IPS-11a (cell line): ENCODE results near the gene TTC29.
"Not testable (repeated sequence)": the region's sequence is repeated elsewhere in the genome, so short reads cannot be mapped to it uniquely, and the experiment has no call there.

Source experiments
- H3K4me3 ChIP-seq: one replicate; pipeline ENCODE4 v1.5.1; 2013; ENCODE audit warnings: low read depth, low read length, control low read depth

The TTC29 gene

GRCh38 chr4:146857298-146857697 is 88.4 kb downstream of the TTC29 start:
- no peak overlapping the region for H3K4me3 ChIP-seq

- no peak overlapping the region for H3K4me3 ChIP-seq
Observed at GRCh38 chr4:146855761-146856160, 89.9 kb downstream of the TTC29 start.

- H3K4me3 ChIP-seq = no peak overlapping the region
Observed at GRCh38 chr4:146852360-146852759, 93.3 kb downstream of the TTC29 start.

GRCh38 chr4:146847345-146847744 is 98.3 kb downstream of the TTC29 start:
- H3K4me3 ChIP-seq = no peak overlapping the region

GRCh38 chr4:146846882-146847281 is 98.8 kb downstream of the TTC29 start:
- no peak overlapping the region for H3K4me3 ChIP-seq

GRCh38 chr4:146844761-146845160 is 100.9 kb downstream of the TTC29 start:
- H3K4me3 ChIP-seq = no peak overlapping the region

- H3K4me3 ChIP-seq = no peak overlapping the region
Observed at GRCh38 chr4:146842876-146843275, 102.8 kb downstream of the TTC29 start.

- no peak overlapping the region for H3K4me3 ChIP-seq
Observed at GRCh38 chr4:146840731-146841130, 104.9 kb downstream of the TTC29 start.

- H3K4me3 ChIP-seq = no peak overlapping the region
Observed at GRCh38 chr4:146835096-146835495, 110.6 kb downstream of the TTC29 start.

GRCh38 chr4:146834263-146835034 is 111.2 kb downstream of the TTC29 start:
- H3K4me3 ChIP-seq = no peak overlapping the region

- no peak overlapping the region for H3K4me3 ChIP-seq
Observed at GRCh38 chr4:146833530-146833929, 112.1 kb downstream of the TTC29 start.

- H3K4me3 ChIP-seq = not testable (repeated sequence)
Observed at GRCh38 chr4:146822980-146823379, 122.7 kb downstream of the TTC29 start.

GRCh38 chr4:146814750-146815149 is 130.9 kb downstream of the TTC29 start:
- no peak overlapping the region for H3K4me3 ChIP-seq

- H3K4me3 ChIP-seq = no peak overlapping the region
Observed at GRCh38 chr4:146795711-146796110, 150.0 kb downstream of the TTC29 start.

GRCh38 chr4:146793727-146794126 is 151.9 kb downstream of the TTC29 start:
- H3K4me3 ChIP-seq = no peak overlapping the region

- H3K4me3 ChIP-seq = no peak overlapping the region
Observed at GRCh38 chr4:146791439-146791838, 154.2 kb downstream of the TTC29 start.

- H3K4me3 ChIP-seq = no peak overlapping the region
Observed at GRCh38 chr4:146790515-146790914, 155.1 kb downstream of the TTC29 start.

- no peak overlapping the region for H3K4me3 ChIP-seq
Observed at GRCh38 chr4:146787731-146788130, 157.9 kb downstream of the TTC29 start.

GRCh38 chr4:146776691-146777090 is 169.0 kb downstream of the TTC29 start:
- no peak overlapping the region for H3K4me3 ChIP-seq

GRCh38 chr4:146763560-146763959 is 182.1 kb downstream of the TTC29 start:
- no peak overlapping the region for H3K4me3 ChIP-seq

GRCh38 chr4:146762016-146762415 is 183.6 kb downstream of the TTC29 start:
- no peak overlapping the region for H3K4me3 ChIP-seq

- H3K4me3 ChIP-seq = no peak overlapping the region
Observed at GRCh38 chr4:146742416-146742815, 203.2 kb downstream of the TTC29 start.

GRCh38 chr4:146739182-146739581 is 206.5 kb downstream of the TTC29 start:
- no peak overlapping the region for H3K4me3 ChIP-seq
